Epidermal melanocyte (primary cell): ENCODE measurements around the gene ZP3.
"Not testable (repeated sequence)": the region's sequence is repeated elsewhere in the genome, so short reads cannot be mapped to it uniquely, and the experiment has no call there.

Source experiments
- DNase-seq: peaks from one replicate; pipeline ENCODE4 v3.0.0; 2011; ENCODE audit warnings: low spot score; ENCODE audit not compliant: insufficient read length

Gene ZP3

DNA sequence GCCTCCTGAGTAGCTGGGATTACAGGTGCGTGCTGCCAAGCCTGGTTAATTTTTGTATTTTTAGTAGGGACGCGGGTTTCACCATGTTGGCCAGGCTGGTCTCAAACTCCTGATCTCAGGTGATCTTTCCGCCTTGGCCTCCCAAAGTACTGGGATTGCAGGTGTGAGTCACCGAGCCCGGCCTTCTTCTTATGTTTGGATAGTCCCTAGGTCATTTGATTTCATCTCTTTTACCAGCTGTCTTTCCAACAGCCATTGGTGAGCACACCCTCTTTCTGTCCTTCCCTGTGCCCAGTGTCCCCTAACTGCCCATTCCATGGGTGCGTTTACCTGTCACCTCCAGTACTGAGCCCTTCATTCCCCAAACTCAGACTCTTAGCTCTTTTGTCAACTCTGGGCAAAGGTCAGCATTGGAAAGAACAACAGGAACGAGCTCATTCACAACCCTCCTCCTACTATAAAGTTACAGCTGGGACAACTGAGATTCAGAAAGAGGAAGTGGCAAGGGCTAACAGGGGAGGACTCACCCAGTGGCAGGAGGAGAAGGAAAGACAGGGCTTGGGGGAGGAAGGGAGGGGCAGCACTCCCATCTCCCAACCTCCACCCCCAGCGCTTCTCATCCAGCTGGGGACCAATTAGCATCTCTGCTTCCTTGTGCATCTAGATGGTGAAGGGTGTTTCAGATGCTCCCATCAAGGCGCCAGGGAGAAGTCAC lies 20.8 kb upstream of the ZP3 start:
- DNase-seq: no peak

DNA sequence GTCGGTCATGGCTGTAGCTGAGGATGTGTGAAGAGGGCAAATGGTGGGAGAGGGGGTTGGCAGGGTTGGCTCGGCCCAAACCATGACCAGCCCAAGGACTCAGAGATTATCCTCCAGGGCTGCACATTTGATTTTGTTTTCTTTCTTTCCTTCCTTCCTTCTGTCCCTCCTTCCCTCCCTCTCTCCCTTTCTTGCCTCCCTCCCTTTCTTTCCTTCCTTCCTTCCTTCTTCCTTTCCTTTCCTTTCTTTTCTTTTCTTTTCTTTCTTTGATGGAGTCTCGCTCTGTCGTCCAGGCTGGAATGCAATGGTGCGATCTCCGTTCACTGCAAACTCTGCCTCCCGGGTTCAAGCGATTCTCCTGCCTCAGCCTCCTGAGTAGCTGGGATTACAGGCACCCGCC lies 19.0 kb upstream of the ZP3 start:
- no peak for DNase-seq

GRCh38 chr7:76407718-76408117 lies 17.0 kb upstream of the ZP3 start:
- DNase-seq: no peak

GRCh38 chr7:76408121-76408560 lies 16.6 kb upstream of the ZP3 start:
- DNase-seq: no peak

DNA sequence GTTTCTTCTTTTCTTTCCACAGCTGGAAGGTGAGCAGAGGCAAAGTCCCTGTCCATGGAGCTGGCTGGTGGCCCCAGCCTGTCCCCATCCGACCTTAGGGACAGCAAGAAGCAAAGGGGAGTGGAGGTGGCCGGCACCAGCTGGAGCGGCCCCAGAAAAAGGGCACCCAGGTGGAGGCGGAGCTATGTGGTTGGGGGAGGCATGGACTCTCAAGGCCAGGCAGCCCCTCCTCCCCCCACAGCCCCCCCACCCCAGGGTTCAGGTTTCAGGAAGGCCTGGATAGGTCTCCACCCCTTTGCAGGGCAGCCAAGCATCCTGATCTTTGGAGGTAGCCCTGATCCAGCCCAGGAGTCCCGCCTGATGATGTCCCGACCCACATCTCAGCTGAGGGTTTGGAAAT lies 15.2 kb upstream of the ZP3 start, which contains the start of gene SSC4D:
Gene SSC4D (minus strand): TSS at position 161 of the 400 bp plus-strand sequence. CDS start 5,258 bp downstream, outside the sequence.
- DNase-seq: no peak

- DNase-seq: no peak
These were observed 13.1 kb upstream of the ZP3 start for GRCh38 chr7:76411626-76412025.

GRCh38 chr7:76412249-76412648 lies 12.5 kb upstream of the ZP3 start:
- no peak for DNase-seq

- DNase-seq: not testable (repeated sequence)
These were observed 7.0 kb upstream of the ZP3 start for GRCh38 chr7:76417654-76418310.

- DNase-seq: not testable (repeated sequence)
These were observed 3.7 kb upstream of the ZP3 start for GRCh38 chr7:76421097-76421496.

GRCh38 chr7:76423666-76424412 lies 911 bp upstream of the ZP3 start:
- DNase-seq: no peak

DNA sequence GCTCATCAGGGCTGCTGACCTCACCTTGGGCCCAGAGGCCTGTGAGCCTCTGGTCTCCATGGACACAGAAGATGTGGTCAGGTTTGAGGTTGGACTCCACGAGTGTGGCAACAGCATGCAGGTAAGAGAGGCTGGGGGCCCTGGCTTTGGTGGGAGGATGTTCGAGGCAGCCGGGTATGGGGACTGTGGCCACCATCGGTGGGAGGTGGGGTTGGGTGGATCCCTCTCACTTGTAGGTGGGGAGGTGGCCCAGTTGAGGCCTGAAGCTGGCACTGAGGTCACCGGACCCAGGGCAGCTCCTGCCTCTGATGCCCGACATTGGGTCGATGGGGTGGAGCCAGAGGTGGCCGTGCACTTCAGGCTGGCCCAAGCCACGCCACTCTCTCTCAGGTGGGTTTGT lies 406 bp downstream of the ZP3 start:
- DNase-seq: no peak

DNA sequence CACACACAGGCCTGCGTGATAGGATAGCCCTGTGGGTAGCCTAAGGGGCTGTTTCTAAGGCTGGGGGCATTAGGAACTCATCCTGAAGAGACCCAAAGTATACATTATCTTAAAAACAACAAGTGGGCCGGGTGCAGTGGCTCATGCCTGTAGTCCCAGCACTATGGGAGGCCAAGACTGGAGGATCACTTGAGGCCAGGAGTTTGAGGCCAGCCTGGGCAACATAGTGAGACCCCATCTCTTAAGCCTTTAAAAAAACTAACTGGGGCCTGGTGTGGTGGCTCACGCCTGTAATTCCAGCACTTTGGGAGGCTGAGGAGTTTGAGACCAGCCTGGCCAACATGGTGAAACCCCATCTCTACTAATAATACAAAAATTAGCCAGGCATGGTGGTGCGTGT lies 808 bp downstream of the ZP3 start:
- DNase-seq: not testable (repeated sequence)

DNA sequence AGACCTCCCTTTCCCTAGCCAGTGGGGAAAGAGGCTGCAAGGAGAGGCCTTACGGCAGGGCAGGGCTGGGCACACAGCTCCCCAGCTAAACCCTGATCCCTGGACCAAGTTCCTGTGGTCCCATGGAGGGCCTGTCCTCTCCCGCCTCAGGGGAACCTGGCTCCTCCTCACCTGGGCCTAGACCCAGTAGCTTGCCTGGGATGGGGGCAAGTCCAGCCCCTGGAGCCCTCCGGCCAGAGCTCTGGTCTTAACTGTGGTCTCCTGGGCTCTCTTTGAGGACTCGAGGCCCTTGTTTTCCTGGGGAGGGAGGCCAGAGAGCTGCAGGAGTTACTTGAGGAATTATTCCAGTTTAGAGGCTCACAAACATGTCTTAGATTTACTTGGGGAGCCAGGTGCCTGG lies 1.5 kb downstream of the ZP3 start:
- DNase-seq: no peak

DNA sequence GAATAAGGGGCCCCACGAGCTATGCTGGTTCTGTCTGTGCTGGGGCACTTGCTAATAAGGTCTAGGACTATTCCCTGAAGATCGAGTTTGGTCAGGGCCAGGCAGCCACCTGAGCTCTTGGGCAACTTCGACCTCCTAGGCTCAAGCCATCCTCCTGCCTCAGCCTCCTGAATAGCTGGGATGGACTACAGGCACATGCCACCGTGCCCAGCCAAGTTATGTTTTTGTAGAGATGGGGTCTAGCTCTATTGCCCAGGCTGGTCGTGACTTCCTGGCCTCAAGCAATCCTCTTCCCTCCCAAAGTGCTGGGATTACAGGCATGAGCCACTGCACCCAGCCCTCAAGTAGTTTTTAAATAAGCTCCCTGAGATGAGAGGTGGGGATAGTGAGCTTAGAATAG lies 2.9 kb downstream of the ZP3 start:
- DNase-seq: no peak

DNA sequence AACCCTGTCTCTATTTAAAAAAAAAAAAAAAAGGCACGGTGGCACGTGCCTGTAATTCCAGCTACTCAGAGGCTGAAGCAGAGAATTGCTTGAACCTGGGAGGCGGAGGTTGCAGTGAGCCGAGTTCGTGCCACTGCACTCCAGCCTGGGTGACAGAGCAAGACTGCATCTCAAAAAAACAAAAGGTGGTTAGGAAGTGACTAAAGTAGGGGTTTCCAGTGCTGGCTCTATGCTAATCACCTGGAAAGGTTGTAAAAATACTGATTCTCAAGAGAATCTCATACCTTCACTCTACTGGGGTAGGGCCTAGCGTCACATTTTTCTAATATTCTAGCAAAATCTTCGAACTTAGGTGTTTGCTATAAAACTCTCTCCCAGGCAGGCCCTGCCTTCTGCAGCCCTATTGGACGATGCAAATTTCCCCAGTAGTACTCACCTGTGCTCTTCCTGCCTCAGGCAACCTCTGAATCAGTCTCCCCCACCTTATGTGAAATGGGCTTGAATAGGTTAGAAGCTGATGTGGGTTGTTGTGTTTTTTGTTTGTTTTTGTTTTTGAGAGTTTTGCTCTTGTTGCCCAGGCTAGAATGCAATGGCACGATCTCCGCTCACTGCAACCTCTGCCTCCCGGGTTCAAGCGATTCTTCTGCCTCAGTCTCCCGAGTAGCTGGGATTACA lies 3.5 kb downstream of the ZP3 start:
- DNase-seq: no peak

- no peak for DNase-seq
These were observed 4.4 kb downstream of the ZP3 start for GRCh38 chr7:76428868-76429805.

DNA sequence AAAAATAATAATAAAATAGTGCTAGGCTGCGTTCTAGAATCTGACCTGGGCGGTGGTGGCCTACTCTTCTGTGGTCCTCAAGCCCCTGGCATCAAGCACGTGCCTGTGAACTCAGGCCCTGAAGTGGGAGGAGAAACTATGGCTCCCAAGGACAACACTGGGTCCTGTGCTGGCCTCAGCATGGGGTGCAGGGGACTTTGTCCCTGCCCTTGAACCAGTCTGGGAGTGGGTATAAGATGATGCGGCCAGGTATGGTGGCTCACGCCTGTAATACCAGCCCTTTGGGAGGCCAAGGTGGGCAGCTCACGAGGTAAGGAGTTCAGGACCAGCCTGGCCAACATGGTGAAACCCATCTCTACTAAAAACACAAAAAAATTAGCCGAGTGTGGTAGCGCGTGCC lies 5.5 kb downstream of the ZP3 start:
- no peak for DNase-seq

- DNase-seq: no peak
These were observed 6.1 kb downstream of the ZP3 start for GRCh38 chr7:76430836-76431235.

DNA sequence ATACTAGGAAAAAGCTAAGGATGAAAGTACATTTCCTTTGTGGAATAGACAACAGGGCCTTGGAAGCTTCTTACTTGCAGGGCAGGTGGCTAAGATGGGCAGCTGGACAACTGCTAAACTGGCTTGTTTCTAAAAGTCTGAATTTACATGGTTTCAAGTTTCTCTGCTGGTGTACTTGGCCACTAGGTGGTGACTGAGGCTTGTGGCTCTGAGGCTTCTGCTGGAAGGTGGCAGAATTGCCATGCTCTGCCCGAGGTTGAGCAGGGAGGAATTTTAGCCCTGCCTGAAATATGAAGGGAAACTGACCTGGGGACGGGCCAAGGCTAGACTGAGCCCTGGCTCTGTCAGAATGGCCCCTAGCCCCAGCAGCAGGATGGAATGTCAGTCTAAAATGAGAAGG lies 13.1 kb downstream of the ZP3 start:
- not testable (repeated sequence) for DNase-seq

DNA sequence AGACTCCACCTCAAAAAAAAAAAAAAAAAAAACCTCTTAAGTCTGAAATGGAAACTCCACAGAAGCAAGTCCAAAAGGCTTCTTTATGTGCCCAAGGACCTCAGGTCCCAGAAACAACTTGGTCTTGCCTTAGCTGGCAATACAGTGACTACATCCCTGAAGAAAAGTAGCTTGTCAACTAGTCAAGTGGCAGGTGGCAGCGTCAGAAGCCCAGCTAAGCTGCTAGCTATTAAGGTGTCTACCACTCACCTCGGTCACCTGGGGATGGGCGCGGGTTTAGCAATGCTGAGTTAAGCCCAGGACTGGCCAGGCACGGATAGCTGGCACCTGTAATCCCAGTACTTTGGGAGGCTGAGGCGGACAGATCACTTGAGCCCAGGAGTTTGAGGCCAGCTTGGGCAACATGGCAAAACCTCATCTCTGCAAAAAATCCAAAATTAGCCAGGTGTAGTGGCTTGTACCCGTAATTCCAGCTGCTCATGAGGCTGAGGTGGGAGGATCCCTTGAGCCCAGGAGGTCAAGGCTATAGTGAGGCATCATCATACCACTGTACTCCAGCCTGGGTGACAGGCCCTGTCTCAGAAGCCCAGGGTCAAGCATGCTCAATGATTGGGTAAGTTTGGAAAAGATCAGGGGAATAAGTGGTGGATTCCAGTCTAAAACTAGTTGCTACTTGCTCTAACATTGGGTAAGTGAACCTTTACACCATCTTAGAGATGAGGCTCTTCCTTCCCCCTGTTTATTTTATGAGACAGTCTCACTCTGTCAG lies 14.6 kb downstream of the ZP3 start:
- DNase-seq: not testable (repeated sequence)
